Tibial nerve (tissue), 4 donors: ENCODE measurements around the gene GYG2. TPM values are rescaled to one million over a fixed set of nuclear protein-coding genes. Genes with fewer than 3 reads are reported as not detected.

Experiments used
- DNase-seq, 2 donors: peaks; one replicate each; pipeline ENCODE4 v3.0.0-alpha.2; 2019; ENCODE audit warnings: low spot score in 2 of 2
- H3K27ac ChIP-seq, 4 donors: fragments of 200-600 bp; sonication (generic) in 3 of 4; one replicate each; pipeline ENCODE4 v1.5.1; 2017 to 2019; ENCODE audit warnings: mild to moderate bottlenecking in 1 of 4
- H3K27me3 ChIP-seq, 2 donors: fragments of 200-600 bp; sonication (generic) in 1 of 2; one replicate each; pipeline versions ENCODE4 v1.5.1 to v1.6.0; 2017 to 2019
- H3K36me3 ChIP-seq, 3 donors: fragments of 200-600 bp; sonication (generic); one replicate each; pipeline ENCODE4 v1.5.1; 2018 to 2019
- H3K4me1 ChIP-seq, 4 donors: fragments of 200-600 bp; sonication (generic) in 3 of 4; one replicate each; pipeline ENCODE4 v1.5.1; 2017 to 2019
- H3K4me3 ChIP-seq, 4 donors: fragments of 200-600 bp; sonication (generic) in 3 of 4; one replicate each; pipeline ENCODE4 v1.5.1; 2017 to 2019; ENCODE audit warnings: mild to moderate bottlenecking in 1 of 4, moderate library complexity in 1 of 4
- H3K9me3 ChIP-seq, 4 donors: fragments of 200-600 bp; sonication (generic) in 3 of 4; one replicate each; pipeline ENCODE4 v1.5.1; 2017 to 2019
- CTCF ChIP-seq, 5 experiments: fragments of 200-600 bp in 3 of 5; fragments of 450-650 bp in 2 of 5; sonication (generic) in 3 of 5; IDR thresholded peaks; one replicate each; pipeline ENCODE4 v1.5.1; 2016 to 2019; ENCODE audit warnings: antibody characterized with exemption in 5 of 5, mild to moderate bottlenecking in 3 of 5, moderate library complexity in 2 of 5
- EP300 ChIP-seq, 2 donors: sonication (generic); formaldehyde crosslinking; IDR thresholded peaks; one replicate each; pipeline ENCODE4 v1.6.1; 2017; ENCODE audit warnings: antibody characterized with exemption in 2 of 2, mild to moderate bottlenecking in 1 of 2
- POLR2A ChIP-seq, 2 donors: fragments of 450-650 bp; IDR thresholded peaks; one replicate each; pipeline ENCODE4 v1.6.1; 2017; ENCODE audit warnings: antibody characterized with exemption in 2 of 2, mild to moderate bottlenecking in 2 of 2, moderate library complexity in 2 of 2
- WGBS, 2 donors: methylation state at CpG; one replicate each; pipeline ENCODE4 v1.1.5; 2018; 5-methylcytosine and 5-hydroxymethylcytosine counted together
- total RNA-seq, 4 donors: library from RNA; depleted of rRNA; stranded (reverse); fragments of >200 nt; gene quantifications; one replicate each; pipeline ENCODE4 v1.1.0, GENCODE V29; 2016

Gene GYG2
- total RNA-seq, 4 donors from 2014 or later = 4.1 to 50.4 (median 22.3) TPM

- Histone ChIP-seq H3K4me3 (no peak overlapping the region), H3K27ac (no peak overlapping the region), H3K27me3 (no peaks in the 10 kb centered on the region), H3K4me1 (no peaks in the 10 kb centered on the region), H3K36me3 (peaks cover 0 to 4% (median 0%) of the 10 kb centered on the region in 3 donors), H3K9me3 (peaks cover 0 to 12% (median 0%) of the 10 kb centered on the region in 4 donors)
- TF ChIP-seq CTCF (IDR thresholded peaks at IDR 0.05) (no peak), POLR2A (IDR thresholded peaks at IDR 0.05) (no peak), EP300 (IDR thresholded peaks at IDR 0.05) (no peak)
- WGBS, 2 donors = 60 to 80% methylated on average over 4 of the region's 4 CpGs
- no peak for DNase-seq
Measured at GRCh38 chrX:2931612-2932011, 102.9 kb downstream of the GYG2 start.

Other genes starting within 250 kb of the GYG2 start
- 100 to 1,000 TPM; 249 to 611 (median 391) TPM for gene CD99, start 137.6 kb upstream of the GYG2 start, total RNA-seq
- 1 to 10 TPM; 1.2 to 5.1 (median 3.1) TPM for gene XG, start 76.9 kb upstream of the GYG2 start, total RNA-seq
- gene ARSD, start 100.4 kb downstream of the GYG2 start, total RNA-seq = 10 to 100 TPM; 17.1 to 28.6 (median 26.0) TPM
- not detected for gene ARSH, start 177.6 kb downstream of the GYG2 start, total RNA-seq
- not detected for gene ARSF, start 212.5 kb downstream of the GYG2 start, total RNA-seq